HG03457 (cell line): ENCODE measurements around the gene GRB10.

ENCODE experiments used
- ATAC-seq: cut with Tn5 transposase; IDR thresholded peaks from one replicate; pipeline ENCODE4 v1.9.1; 2021; ENCODE audit warnings: moderate number of reproducible peaks; ENCODE audit not compliant: unreplicated experiment

Gene GRB10

DNA sequence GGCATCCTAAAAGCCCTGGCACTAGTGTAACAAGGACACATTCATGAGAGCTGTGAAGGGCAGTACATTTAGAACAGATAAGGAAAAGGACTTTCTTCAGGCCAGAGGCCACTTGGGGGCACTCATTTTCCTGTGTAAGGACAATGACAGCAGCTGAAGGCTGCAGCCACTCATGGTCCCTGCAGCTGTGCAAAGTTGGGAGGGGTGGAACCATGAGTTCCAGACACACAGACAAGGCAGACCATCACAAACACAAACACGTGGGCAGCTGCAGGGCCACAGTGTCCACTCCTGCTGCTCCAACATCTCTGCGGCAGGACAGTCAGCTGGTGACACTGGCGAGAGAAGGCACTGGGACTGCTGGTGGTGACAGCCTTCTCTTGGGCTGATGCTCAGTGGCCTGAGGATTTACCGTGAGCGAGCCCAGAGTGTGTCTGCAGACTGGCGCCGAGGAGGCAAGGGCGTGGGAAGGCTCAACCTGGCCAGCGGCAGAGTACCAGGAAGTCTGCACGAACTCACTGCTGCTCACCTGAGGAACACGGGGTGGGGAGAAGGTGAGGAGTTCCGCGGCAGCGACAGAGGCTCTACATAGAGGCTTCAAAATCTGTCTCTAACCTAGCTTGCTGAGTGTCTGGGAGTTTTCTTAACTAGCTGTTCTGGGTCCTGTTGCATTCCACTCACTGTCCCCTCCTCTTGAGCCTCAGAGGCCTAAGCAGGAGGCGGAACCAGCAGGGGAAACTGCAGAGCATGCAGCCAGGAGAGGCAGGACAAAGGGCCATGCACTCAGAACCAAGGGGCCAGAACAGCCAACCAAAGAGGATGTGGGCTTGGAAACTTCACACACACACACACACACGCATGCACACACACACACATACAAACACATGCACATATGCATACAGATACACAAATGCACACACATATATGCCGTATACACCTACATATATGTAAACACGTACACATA, 141.0 kb downstream of the GRB10 start:
- no peak for ATAC-seq

DNA sequence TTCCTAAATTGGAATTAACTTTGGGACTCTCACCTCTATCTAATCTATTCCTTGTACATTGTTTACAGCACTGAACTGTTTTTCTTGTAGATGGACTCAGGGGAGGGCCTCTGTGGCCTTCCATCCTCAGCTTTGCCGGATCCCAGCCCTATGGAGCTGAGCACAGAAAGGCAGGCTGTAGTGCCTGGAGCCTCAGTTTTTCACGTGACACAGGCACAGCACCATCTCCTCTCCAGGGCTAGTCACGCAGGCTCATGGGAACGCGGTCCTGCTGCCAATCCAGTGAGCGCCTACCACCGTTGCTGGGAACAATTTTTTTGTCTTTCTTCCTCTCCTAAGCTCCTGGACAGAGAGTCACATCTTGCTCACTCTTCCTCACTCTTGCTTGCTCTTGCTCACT, 141.9 kb downstream of the GRB10 start:
- no peak for ATAC-seq

DNA sequence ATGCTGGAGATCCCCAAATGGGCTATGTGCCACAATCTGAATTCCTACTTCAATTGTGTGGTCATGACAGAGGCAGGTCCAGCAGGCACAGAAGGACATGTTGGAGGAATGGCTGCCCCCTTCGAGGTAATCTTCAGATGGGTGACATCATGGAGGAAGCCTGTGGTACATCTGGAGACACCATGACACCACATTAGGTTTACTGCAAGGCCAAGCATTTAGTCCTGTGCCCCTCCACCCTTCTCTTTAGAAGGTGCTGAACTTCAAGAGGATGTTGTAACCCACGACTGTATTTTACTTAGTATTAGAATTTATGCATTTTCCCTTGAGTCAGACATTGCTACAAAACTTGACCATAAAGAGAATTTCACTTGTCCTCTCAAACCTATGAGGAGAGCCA, 142.4 kb downstream of the GRB10 start:
- ATAC-seq, result no peak

DNA sequence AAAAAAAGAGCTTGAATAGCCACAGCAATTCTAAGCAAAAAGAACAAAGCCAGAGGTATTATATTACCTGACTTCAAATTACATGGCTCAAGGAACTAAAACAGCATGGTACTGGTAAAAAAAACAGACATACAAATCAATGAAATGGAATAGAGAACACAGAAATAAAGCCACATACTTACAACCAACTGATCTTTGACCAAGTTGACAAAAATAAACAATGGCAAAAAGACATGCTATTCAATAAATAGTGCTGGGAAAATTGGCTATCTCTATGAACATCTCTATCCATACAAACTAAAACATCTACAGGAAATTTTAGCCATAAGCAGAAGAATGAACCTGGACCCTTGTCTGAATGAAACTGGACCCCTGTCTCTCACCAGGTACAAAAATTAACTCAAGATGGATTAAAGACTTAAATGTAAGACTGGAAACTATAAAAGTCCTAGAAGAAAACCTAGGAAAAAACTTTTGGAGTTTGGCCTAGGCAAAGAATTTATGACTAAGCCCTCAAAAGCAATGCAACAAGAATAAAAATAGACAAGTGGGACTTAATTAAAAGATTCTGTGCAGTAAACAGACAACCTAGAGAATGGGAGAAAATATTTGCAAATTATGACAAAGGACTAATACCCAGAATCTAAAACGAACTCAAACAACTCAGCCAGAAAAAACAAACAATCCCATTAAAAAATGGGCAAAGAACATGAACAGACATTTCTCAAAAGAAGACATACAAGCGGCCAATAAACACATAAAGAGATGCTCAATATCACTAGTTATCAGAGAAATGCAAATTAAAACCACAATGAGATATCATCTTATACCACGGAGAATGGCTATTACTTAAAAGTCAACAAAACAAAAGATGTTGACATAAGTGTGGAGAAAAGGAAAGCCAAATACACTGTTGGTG, 144.7 kb downstream of the GRB10 start:
- ATAC-seq, result no peak

DNA sequence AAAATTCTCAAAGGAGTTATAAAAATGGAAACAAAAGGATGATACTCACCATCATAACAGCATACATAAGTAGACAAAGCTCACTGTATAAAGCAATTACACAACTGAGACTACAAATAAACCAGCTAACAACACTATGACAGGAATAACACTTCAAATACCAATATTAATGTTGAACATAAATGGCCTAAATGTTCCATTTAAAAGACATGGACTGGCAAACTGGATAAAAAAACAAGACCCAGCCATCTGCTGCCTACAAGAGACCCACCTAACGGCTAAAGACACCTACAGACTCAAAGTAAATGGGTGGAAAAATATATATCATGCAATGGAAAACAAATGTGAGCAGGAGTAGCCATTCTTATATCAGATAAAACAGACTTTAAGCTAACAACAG, 148.3 kb downstream of the GRB10 start:
- ATAC-seq, result no peak

DNA sequence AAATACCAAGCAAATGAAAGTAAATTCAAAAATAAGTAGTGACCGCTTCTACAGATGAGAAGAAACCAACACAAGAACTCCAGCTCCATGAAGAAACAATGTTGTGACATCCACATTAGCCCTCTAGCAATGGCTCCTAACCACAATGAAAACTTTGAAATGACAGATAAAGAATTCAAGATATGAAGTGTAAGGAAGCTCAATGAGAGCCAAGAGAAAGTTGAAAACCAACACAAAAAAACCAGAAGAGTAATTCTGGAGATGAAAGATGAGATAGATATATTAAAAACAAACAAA, 149.3 kb downstream of the GRB10 start:
- ATAC-seq, result no peak

DNA sequence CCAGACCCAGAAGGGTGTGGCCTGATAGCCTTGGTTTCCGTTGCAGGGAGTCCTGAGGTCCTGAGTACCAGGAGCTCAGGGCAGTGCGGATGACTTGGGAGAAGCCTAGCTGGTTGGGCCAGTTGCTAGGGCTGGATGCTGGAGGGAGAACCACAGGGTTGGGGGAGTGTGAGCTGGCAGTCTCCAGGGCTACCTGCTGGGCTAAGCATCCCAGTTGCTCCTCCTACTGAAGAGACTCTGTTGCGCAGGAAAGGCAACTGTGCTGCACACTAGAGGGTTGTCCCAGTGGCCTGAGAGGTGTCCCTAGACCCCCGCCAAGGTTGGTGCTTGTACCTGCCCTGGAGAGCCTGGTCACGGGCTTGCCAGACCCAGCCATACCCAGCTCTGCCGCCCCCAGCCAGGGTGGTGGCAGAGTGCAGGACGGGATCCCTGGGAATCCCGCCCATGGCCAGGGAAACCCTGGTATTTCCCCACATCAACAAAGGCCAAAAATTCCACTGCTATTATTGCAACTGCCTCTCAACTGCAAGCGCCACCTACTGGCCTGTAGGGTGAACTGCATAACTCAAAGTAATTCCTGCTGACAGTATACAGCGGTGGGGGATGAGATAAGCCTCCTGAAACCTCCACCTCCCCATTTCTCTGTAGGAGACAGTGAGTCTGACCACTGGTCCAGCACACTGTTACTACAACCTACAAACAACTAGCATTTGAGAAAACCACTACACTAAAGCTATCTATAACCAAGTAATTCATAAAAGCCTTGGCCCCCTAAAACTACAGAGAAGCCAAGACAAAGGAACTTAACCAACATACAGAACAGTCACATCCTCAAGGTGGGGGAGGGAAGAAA, 149.9 kb downstream of the GRB10 start:
- no peak for ATAC-seq

DNA sequence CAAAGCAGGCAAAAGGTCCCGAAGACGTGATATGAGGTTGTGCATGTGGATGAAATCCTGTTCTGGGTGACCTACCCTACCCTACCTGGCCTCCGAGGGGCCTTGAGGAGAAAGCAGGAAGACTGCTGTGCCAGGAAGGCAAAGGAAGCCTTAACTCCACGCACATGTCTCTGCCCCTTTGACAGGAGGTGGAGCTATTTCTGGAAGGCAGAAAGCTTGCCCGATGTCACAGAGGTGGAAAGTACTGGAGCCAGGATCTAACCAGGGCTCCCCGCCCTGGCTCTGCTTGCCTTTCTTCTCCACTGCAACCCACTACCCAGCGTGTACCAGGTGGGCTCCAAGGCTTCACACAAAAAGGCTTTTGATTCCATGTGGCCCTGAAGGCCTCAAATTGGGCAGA, 151.1 kb downstream of the GRB10 start:
- no peak for ATAC-seq

DNA sequence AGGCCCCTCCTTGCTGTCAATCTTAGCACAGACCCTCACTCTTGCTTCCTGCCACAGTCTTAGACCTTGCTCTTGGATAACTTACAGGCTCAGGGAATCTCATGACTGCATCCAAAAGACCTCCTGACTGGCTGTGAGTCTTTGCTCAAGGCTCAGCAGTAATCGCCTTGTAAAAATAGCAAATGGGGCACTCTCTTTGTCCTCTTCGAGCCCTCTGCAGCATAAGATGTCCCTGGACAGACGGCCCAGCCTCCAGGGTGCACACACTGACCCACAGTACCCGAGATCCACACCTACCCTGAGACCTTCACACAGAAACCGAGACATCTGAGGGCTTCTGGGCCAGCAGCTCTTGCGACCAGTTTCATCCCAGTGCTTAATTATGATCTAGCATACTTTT, 151.6 kb downstream of the GRB10 start:
- no peak for ATAC-seq

DNA sequence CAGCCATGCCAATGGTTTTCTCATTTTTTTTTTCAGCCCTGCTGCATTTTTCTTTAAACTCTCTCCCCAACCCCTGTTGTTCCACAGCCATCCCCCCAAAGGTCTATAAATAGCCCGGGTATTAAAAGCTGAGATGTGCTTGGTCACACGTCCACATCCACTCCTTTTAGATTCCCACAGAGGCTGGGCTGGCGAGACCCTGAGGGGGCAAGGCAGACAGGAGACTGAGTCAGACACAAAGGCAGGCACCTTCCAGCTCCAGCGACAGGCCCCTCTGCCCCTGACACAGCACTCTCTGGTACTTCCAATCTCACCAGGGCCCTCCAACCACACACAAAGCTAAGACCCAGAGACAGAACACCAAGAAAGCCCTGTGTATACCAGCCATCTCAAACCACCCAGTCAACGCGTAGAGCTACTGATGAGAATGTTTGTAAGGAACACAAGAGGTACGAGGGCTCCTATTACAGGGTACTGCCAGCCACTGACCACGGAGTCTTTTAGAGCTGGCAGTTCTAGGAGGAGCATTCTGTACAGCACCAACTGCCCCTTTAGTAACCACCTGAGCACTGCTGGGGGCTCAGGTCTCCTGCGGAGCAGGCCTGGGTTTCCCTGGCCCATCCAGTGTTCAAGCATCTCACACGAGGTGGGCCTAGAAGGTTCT, 153.3 kb downstream of the GRB10 start:
- no peak for ATAC-seq

DNA sequence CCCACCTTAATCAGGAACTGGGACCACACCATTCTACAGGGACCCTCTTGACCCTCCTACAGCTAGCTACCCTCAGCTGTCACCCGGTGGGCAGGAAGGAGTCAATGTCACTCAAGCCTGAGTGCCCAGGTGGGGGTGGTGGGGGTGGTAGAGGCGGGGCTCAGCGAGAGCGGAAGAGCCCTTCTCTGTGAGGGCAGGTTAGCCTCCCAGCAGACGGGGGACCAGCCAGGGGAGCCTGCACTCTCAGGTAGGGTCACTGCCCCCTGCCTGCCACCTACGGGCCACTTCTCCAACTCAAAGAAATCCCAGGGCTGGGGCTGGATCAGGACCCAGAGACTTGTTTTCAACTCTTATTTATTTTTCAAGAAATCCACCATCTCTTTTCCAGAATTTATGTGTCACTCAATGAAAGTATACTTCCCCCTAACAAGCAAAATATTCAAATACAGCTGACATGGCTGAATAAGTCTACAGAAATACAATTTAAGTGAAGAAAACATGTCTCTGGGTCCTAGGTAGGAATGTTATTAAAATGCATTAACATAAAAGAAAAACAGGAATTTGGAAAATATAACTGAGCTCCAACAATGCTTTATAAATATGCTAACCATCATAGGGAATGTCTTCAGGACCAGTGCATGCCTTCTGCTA, 154.1 kb downstream of the GRB10 start:
- no peak for ATAC-seq

DNA sequence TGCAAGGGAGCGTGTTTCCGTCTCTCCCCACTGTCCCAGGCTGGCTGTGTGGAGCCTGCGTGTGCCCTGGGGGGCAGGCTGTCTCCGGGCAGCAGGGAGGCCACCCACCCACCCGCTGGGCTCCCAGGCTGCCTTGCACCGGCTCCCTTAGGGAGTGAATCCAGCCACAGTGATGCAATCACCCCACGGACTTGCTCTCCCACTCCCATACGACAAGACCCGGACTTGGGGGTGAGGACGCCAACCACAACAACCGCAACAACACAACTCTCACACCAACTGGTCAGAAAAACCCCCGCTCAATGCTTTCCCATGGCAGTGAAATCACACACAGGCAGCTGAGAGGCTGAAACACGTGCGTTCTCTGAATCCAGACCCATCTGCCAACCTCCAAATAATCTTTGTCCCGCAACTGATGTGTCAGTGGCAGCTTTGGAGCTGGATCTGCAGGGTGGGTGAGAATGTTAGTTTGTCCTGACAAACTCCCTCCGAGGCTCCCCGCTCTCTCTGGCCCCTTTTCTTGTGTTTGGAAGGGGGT, 154.8 kb downstream of the GRB10 start:
- ATAC-seq, result no peak

DNA sequence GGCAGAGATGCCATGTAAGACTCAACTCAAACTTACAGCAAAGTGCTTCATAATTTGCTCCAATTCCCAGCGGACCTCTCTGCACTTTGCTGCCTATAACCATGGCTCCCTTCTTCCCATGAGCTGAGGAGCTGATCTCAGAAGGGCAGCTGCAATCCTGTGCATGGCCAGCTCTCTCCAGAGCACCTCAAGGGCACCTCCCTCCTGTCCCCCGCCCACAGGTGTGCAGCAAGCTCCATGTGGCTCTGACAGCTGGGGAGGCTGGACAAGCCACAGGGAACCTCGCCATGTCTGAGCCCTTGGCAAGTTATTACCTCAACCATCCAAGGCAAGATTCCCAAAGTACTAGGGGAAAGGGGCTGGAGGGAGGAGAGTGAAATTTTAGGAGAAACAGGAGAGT, 156.4 kb downstream of the GRB10 start:
- ATAC-seq, result no peak

DNA sequence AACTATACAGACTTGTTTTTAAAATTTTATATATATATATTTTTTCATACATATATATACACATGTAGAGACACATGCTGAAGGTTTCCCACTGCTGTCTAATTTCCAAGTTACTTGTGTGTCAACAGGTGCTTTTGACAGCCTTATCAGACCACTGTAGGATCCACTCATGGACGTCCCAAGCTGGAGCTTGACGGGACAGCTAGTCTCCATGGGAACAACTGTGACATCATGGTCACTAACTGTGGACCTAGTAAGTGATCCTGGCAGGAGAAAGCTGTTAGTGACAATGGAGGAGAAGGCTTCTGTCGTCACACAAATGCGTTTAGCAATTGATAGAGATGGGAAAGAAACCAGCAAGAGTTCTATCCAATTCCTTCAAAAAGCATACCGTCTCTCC, 157.3 kb downstream of the GRB10 start:
- ATAC-seq, result no peak

DNA sequence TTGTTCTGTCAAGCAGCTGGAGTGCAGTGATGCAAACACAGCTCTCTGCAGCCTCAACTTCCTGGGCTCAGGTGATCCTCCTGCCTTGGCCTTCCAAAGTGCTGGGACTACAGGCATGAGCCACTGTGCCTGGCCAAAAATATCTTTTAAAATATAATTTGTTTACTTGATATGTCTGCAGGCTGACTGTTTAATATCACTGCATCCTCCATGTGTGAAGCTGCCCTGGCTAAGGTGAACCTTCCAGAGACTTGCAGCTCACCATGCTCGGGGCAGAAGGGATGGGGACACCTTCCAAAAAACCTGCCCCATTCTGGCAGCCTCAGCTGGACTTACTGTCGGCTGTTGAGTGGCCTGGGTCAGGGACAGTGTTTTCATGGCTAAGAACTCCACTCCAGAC, 159.9 kb downstream of the GRB10 start:
- no peak for ATAC-seq

DNA sequence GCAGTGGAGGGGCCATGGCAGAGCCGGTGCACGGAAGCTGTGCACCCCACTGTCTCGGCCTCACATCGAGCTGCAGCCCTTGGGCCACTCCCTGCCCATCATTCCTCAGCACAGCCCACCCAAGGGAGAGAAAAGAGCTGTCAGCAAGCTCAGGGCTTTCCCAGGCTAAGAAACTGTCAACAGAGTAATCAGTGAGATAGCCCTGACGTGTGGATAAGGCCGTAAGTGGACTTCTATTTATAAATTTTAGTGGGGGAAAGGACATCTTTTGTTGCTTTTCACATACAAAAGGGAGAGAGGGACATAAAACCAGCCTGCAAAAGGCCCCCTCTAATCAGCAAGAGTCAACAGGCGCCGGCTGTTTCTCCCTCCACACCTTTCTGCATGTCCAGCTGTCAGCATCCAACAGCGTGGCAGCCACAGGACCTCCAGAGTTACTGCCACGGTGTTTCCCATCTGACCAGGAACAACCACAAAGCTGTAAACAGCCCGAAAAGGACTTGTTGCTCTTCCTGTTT, 160.7 kb downstream of the GRB10 start:
- no peak for ATAC-seq

DNA sequence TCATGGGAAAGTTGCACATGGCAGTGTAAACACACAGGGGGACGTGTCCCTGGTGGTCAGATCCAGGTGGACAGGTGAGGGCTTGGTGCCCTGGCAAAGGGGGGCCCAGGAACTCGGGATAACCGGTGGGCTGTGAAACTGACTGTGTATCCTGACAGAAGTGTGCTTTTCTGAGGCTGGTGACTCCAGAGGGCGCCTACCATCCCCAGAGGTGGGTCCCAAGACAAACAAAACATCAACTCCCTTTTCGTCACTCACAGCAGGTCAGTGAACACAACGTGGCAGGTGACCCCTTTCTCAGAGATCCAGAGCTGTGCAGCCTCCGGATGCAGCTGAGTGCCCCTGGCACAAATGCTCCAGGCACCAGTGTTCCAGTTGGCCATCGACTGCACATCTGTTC, 161.5 kb downstream of the GRB10 start:
- no peak for ATAC-seq

DNA sequence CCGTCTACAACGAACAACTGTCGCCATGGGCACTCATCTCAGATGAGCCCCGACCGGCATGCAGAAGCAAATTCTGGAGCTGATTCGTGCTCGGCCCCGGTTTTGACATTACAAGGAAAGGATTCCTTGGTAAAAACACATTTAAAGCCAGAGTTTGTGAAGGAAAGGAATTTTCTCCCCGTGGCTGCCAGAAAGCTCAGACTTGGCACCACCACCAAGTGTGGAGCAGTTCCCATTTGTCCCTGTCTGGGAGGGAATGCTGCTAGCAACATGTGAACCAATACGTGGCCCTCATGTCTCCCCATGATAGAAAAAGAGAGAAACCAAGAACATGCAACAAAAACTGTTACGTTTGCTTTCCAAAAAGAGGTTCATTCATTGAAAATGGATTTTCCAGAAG, 162.3 kb downstream of the GRB10 start:
- ATAC-seq, result no peak

DNA sequence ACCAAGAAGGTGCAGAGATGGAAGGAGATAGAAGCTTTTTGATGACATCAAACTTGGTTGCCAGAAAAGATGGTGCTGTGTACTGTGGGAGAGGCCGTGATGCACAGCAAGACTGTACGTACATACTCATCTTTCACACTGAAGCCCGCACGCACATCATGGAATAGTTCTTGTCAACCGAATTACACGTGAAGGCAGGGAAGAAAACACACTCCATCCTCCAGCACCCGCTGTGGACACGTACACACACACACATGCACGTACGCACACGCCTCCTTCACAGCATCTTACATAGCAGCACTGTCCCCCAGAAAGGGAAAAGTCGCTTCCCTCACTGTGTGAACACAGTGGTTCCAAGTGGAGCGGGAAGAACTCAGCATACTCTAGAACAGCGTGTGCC, 163.0 kb downstream of the GRB10 start:
- no peak for ATAC-seq

DNA sequence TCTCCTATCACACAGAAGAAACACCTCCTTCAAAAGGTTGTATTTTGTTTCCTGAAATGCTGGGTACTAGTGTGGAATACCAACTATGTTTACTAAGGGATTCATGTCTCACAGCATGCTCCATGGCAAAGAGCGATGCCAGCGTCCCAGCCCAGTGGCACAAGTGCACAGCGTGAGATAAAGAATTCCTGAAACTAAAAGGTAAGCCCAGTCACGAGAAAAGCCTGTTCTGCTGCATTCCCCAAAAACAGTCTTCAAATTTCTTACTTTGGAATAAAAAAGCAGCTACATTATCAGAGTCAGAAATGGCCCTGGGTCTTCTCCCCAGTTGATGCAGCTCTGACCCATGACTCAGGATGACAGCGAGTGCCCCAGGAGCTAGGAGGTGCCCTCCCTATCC, 164.4 kb downstream of the GRB10 start:
- ATAC-seq, result no peak
